Loucy (cell line): Measurements from ENCODE around the gene ELP2.

Experiments used
- H2AFZ ChIP-seq: fragments of 200-600 bp; sonication (generic); 2 replicates; pipeline ENCODE4 v1.6.0; 2016; ENCODE audit warnings: antibody characterized with exemption, mild to moderate bottlenecking, low read length, moderate library complexity
- H3F3A ChIP-seq: fragments of 200-600 bp; 2 replicates; pipeline ENCODE4 v1.6.0; 2016; ENCODE audit warnings: antibody characterized with exemption, low read depth, mild to moderate bottlenecking
- H3K27me3 ChIP-seq: fragments of 200-600 bp; sonication (generic); 2 replicates; pipeline ENCODE4 v1.6.1; 2014; ENCODE audit warnings: low read length, mild to moderate bottlenecking; ENCODE audit not compliant: insufficient read depth, poor library complexity, severe bottlenecking
- H3K36me3 ChIP-seq: fragments of 200-600 bp; sonication (generic); 2 replicates; pipeline ENCODE4 v1.6.1; 2016; ENCODE audit warnings: low read length; ENCODE audit not compliant: insufficient read depth
- H3K4me1 ChIP-seq: fragments of 200-600 bp; sonication (generic); 2 replicates; pipeline ENCODE4 v1.5.1; 2014; ENCODE audit warnings: low read length, mild to moderate bottlenecking; ENCODE audit not compliant: insufficient read depth, poor library complexity, severe bottlenecking
- H3K4me2 ChIP-seq: fragments of 200-600 bp; sonication (generic); 2 replicates; pipeline ENCODE4 v1.6.0; 2014; ENCODE audit warnings: antibody characterized with exemption, low read length, low read depth, mild to moderate bottlenecking; ENCODE audit not compliant: poor library complexity, severe bottlenecking
- H3K4me3 ChIP-seq: fragments of 200-600 bp; sonication (generic); 2 replicates; pipeline ENCODE4 v1.5.1; 2014; ENCODE audit warnings: low read length, mild to moderate bottlenecking, mixed read lengths; ENCODE audit not compliant: poor library complexity, severe bottlenecking
- H3K79me2 ChIP-seq: fragments of 200-600 bp; sonication (generic); 2 replicates; pipeline ENCODE4 v1.6.1; 2014; ENCODE audit warnings: low read length; ENCODE audit not compliant: insufficient read depth
- H3K9ac ChIP-seq: fragments of 200-600 bp; sonication (generic); 2 replicates; pipeline ENCODE4 v1.6.0; 2014; ENCODE audit warnings: mild to moderate bottlenecking, low read depth, low read length, moderate library complexity; ENCODE audit not compliant: poor library complexity, severe bottlenecking
- H3K9me2 ChIP-seq: fragments of 200-600 bp; sonication (generic); replicated peaks from 2 replicates; pipeline ENCODE4 v1.6.1; 2016; ENCODE audit warnings: low read depth, low read length, mixed read lengths
- H3K9me3 ChIP-seq: fragments of 200-600 bp; sonication (generic); 2 replicates; pipeline ENCODE4 v1.6.1; 2014; ENCODE audit warnings: mild to moderate bottlenecking, antibody characterized with exemption, low read length, low read depth; ENCODE audit not compliant: insufficient read depth
- H4K20me1 ChIP-seq: fragments of 200-600 bp; sonication (generic); 2 replicates; pipeline ENCODE4 v1.6.0; 2014; ENCODE audit warnings: antibody characterized with exemption, low read length, mild to moderate bottlenecking; ENCODE audit not compliant: insufficient read depth, poor library complexity, severe bottlenecking
- EZH2phosphoT487 ChIP-seq: fragments of 200-600 bp; IDR thresholded peaks from 2 replicates; pipeline ENCODE4 v1.6.1; 2018; ENCODE audit warnings: antibody characterized with exemption, mild to moderate bottlenecking, moderate library complexity, borderline replicate concordance
- TF ChIP-seq, protein P1 (sequence below): fragments of 200-600 bp; sonication (generic); conservative IDR thresholded peaks from 2 replicates; pipeline ENCODE4 v1.5.1; 2014; ENCODE audit warnings: mild to moderate bottlenecking, antibody characterized with exemption, low read length

ELP2 gene

DNA sequence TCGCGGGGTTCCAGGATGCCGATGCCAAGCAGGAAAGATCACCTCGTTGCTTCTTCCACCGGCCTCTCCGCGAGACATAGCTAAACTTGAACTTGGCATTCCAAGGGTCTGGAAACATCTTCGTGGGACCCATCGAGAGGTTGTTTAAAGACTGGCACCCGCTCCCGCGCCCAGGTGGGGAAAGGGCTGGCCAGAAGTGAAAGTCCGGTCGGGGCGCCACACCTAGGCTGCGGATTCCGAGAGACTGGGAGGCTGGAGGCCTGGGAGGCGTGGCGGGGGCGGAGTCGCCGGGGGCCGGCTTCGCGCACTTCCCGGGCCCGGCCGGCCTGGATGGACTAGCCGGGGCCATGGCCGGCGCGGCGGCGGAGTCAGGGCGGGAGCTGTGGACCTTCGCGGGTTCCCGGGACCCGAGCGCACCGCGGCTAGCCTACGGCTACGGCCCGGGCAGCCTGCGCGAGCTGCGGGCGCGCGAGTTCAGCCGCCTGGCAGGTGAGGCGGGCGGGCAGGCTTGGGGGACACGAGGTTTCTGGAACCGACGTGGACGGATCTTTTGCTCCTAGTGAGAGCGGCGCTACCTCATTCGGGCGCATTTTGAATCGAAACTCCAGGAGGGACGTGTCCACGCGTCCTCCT, 57.6 kb downstream of the ELP2 start, which contains the start of gene MOCOS:
Gene MOCOS, plus strand, starts transcription at position 305 of the 633 bp plus-strand sequence. Its CDS starts 43 bp downstream, at position 348.
- H3K9me2 ChIP-seq = no peaks in the 10 kb centered on the region
- H4K20me1 ChIP-seq = no peaks in the 10 kb centered on the region
- H3F3A ChIP-seq = no peaks in the 10 kb centered on the region
- H3K4me1 ChIP-seq = no peaks in the 10 kb centered on the region
- no peak for TF ChIP-seq EZH2phosphoT487
- TF ChIP-seq, protein P1, sequence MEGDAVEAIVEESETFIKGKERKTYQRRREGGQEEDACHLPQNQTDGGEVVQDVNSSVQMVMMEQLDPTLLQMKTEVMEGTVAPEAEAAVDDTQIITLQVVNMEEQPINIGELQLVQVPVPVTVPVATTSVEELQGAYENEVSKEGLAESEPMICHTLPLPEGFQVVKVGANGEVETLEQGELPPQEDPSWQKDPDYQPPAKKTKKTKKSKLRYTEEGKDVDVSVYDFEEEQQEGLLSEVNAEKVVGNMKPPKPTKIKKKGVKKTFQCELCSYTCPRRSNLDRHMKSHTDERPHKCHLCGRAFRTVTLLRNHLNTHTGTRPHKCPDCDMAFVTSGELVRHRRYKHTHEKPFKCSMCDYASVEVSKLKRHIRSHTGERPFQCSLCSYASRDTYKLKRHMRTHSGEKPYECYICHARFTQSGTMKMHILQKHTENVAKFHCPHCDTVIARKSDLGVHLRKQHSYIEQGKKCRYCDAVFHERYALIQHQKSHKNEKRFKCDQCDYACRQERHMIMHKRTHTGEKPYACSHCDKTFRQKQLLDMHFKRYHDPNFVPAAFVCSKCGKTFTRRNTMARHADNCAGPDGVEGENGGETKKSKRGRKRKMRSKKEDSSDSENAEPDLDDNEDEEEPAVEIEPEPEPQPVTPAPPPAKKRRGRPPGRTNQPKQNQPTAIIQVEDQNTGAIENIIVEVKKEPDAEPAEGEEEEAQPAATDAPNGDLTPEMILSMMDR = no peak
- H2AFZ ChIP-seq = no peak within 1 kb of the TSS
- no peak within 1 kb of the TSS for H3K4me3 ChIP-seq
- H3K27me3 ChIP-seq = no peaks in the 10 kb centered on the region
- H3K36me3 ChIP-seq = no peaks in the 10 kb centered on the region
- H3K79me2 ChIP-seq = no peaks in the 10 kb centered on the region
- H3K4me2 ChIP-seq = no peak within 1 kb of the TSS
- H3K9me3 ChIP-seq = no peaks in the 10 kb centered on the region
- no peak within 1 kb of the TSS for H3K9ac ChIP-seq

DNA sequence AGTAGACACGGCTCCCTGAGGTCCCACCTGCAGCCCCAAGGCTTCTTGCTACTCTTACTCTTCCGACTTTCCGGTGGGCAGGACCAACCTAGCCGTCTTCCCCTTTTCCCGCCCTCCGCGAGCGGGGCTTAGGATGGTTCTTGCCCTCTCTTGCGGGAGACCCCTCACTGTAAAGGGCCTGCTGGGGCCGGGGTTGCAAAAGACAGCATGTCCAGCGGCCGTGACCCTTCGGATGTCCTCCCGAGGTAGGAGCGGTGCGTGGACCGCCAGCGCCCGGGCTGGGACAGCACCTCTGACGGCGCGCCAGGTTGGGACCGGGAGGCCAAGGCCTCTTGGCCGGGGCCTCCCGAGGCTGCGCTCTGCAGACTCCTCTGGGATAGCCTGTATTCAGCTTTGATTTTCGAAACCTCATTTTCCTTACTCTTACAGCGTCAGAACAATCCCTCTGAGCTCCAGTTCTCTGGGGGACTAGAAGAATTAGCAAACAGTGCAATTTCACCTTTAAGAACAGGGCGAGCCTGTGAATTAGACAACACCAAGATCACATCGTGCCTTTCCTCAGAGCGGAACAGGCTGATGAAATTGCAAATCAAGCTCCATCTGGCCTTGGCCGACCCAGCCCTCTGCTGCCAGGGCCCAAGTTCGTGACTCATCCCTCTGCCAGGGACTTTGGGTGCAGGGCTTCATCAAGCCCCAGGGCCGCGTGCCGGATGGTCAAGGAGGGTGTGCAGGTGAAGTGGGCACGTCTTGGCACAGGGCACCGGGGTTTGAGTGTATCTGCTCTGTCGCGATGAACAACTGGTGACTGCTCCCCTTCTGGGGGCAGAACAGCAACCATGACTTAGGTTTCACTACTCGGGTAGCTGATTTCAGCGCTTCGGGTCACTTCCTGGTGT, 58.4 kb downstream of the ELP2 start:
- no peak for TF ChIP-seq EZH2phosphoT487
- TF ChIP-seq, protein P1 = no peak
- no peak overlapping the region for H3K9ac ChIP-seq
- H3F3A ChIP-seq = no peaks in the 10 kb centered on the region
- no peak overlapping the region for H3K4me3 ChIP-seq
- H3K4me2 ChIP-seq = no peak overlapping the region
- no peak overlapping the region for H2AFZ ChIP-seq
- H3K9me2 ChIP-seq = no peaks in the 10 kb centered on the region
- H3K79me2 ChIP-seq = no peaks in the 10 kb centered on the region
- H3K27me3 ChIP-seq = no peaks in the 10 kb centered on the region
- H4K20me1 ChIP-seq = no peaks in the 10 kb centered on the region
- H3K4me1 ChIP-seq = no peaks in the 10 kb centered on the region
- H3K9me3 ChIP-seq = no peaks in the 10 kb centered on the region
- no peaks in the 10 kb centered on the region for H3K36me3 ChIP-seq

DNA sequence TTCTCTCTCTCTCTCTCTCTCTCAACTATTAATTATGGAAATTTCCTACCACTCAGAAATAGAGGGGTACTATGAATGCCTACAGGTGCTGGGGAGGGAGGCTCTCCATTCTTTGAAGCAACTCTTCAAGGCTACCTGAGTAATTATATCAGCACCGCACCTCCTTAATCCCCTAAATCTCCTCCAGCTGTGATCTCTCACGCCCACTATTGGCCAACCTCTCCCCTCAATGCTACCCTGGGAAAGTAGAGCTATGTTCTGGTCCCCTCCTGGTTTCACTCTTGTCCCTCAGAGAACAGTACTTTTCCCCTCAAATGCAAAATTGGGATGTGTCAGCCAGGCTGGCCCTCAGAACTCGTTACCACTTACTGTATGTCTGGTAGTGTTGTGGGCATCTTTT, 59.2 kb downstream of the ELP2 start:
- H3K27me3 ChIP-seq = no peaks in the 10 kb centered on the region
- no peaks in the 10 kb centered on the region for H4K20me1 ChIP-seq
- H3K9me2 ChIP-seq = no peaks in the 10 kb centered on the region
- no peaks in the 10 kb centered on the region for H3K36me3 ChIP-seq
- H3K4me2 ChIP-seq = no peak overlapping the region
- H3K79me2 ChIP-seq = no peaks in the 10 kb centered on the region
- TF ChIP-seq, protein P1 = no peak
- no peak for TF ChIP-seq EZH2phosphoT487
- no peaks in the 10 kb centered on the region for H3K4me1 ChIP-seq
- no peak overlapping the region for H2AFZ ChIP-seq
- H3F3A ChIP-seq = no peaks in the 10 kb centered on the region
- H3K9ac ChIP-seq = no peak overlapping the region
- no peak overlapping the region for H3K4me3 ChIP-seq
- no peaks in the 10 kb centered on the region for H3K9me3 ChIP-seq
